ENCODE results near the gene MOCS2. TPM values are rescaled to one million over a fixed set of nuclear protein-coding genes. Genes with fewer than 3 reads are reported as not detected.
A peak's percentile ranks its signal among the peaks of the same experiment; 100 is the strongest.

The MOCS2 gene
- total RNA-seq, 4 donors from 2014 or later, result 37.8 to 47.6 (median 42.6) TPM

GRCh38 chr5:53080271-53080670 lies 29.3 kb downstream of the MOCS2 start:
- 90 to 94% methylated on average over 4 of the region's 4 CpGs for WGBS, 2 donors
- Histone ChIP-seq H3K4me1 (peaks cover 0 to 23% (median 0%) of the 10 kb centered on the region in 4 donors), H3K36me3 (peaks cover 0 to 22% (median 6%) of the 10 kb centered on the region in 3 donors), H3K27me3 (no peaks in the 10 kb centered on the region), H3K27ac (no peak overlapping the region), H3K4me3 (no peak overlapping the region), H3K9me3 (no peaks in the 10 kb centered on the region)
- TF ChIP-seq CTCF (IDR thresholded peaks at IDR 0.05), result no peak
- TF ChIP-seq POLR2A (IDR thresholded peaks at IDR 0.05), result no peak
- no peak for TF ChIP-seq EP300 (IDR thresholded peaks at IDR 0.05)
- no peak for DNase-seq (ENCODE audit: low spot score in 2 of 2)

GRCh38 chr5:53076014-53076583 lies 33.5 kb downstream of the MOCS2 start:
- no peak for DNase-seq (ENCODE audit: low spot score in 2 of 2)
- 59 to 61% methylated on average over 2 of the region's 2 CpGs for WGBS, 2 donors
- Histone ChIP-seq H3K36me3 (peaks cover 0 to 23% (median 7%) of the 10 kb centered on the region in 3 donors), H3K4me1 (peaks cover 0 to 22% (median 3%) of the 10 kb centered on the region in 4 donors), H3K9me3 (no peaks in the 10 kb centered on the region), H3K27me3 (no peaks in the 10 kb centered on the region), H3K27ac (no peak overlapping the region), H3K4me3 (no peak overlapping the region)
- TF ChIP-seq POLR2A (IDR thresholded peaks at IDR 0.05) (no peak), CTCF (IDR thresholded peaks at IDR 0.05) (no peak), EP300 (IDR thresholded peaks at IDR 0.05) (no peak)

- TF ChIP-seq CTCF (IDR thresholded peaks at IDR 0.05) (no peak), POLR2A (IDR thresholded peaks at IDR 0.05) (no peak), EP300 (IDR thresholded peaks at IDR 0.05) (no peak)
- peaks cover 0 to 22% (median 3%) of the 10 kb centered on the region in 4 donors for H3K4me1 ChIP-seq
- WGBS, 2 donors, result 30 to 44% methylated on average over 2 of the region's 2 CpGs
- H3K36me3 ChIP-seq, result peaks cover 0 to 10% (median 7%) of the 10 kb centered on the region in 3 donors
- no peak overlapping the region for H3K4me3 ChIP-seq
- H3K9me3 ChIP-seq, result no peaks in the 10 kb centered on the region
- H3K27ac ChIP-seq, result no peak overlapping the region
- DNase-seq (ENCODE audit: low spot score in 2 of 2), result no peak
- no peaks in the 10 kb centered on the region for H3K27me3 ChIP-seq
Observed at GRCh38 chr5:53073348-53073747, 36.2 kb downstream of the MOCS2 start.

GRCh38 chr5:53071738-53072137 lies 37.8 kb downstream of the MOCS2 start:
- H3K4me3 ChIP-seq, result no peak overlapping the region
- H3K4me1 ChIP-seq, result peaks cover 0 to 22% (median 3%) of the 10 kb centered on the region in 4 donors
- no peaks in the 10 kb centered on the region for H3K9me3 ChIP-seq
- WGBS, 2 donors, result 37 to 52% methylated on average over 2 of the region's 2 CpGs
- H3K36me3 ChIP-seq, result peaks cover 0 to 10% (median 7%) of the 10 kb centered on the region in 3 donors
- no peaks in the 10 kb centered on the region for H3K27me3 ChIP-seq
- no peak for DNase-seq (ENCODE audit: low spot score in 2 of 2)
- peak overlapping the region in 1 of 4 donors; percentile 45 for H3K27ac ChIP-seq
- TF ChIP-seq EP300 (IDR thresholded peaks at IDR 0.05), result no peak
- no peak for TF ChIP-seq POLR2A (IDR thresholded peaks at IDR 0.05)
- no peak for TF ChIP-seq CTCF (IDR thresholded peaks at IDR 0.05)

DNA sequence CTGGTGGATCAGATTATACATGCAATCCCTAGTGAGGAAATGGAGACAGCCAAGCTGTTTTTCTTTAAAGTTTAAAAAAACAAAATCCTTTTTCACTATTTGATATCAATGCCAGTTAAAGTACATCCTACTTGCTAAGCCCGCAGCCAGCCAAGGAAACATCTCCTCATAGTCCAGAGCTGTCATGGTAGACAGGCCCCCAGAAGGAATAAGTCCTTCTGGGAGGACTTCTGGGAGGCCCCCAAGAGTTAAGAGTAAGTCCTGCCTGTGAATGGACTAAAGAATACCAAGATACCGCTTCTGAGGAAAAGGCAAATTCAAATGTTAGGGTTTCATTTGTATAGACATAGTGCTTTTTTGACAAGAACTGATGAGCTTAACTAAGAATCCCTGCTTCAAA lies 38.3 kb downstream of the MOCS2 start:
- no peak for TF ChIP-seq POLR2A (IDR thresholded peaks at IDR 0.05)
- TF ChIP-seq EP300 (IDR thresholded peaks at IDR 0.05), result no peak
- no peak for TF ChIP-seq CTCF (IDR thresholded peaks at IDR 0.05)
- Histone ChIP-seq H3K9me3 (no peaks in the 10 kb centered on the region), H3K4me1 (peaks cover 0 to 22% (median 3%) of the 10 kb centered on the region in 4 donors), H3K4me3 (no peak overlapping the region), H3K27ac (peak overlapping the region in 1 of 4 donors; percentile 45), H3K36me3 (peaks cover 0 to 10% (median 7%) of the 10 kb centered on the region in 3 donors), H3K27me3 (no peaks in the 10 kb centered on the region)
- WGBS, 2 donors, result 53 to 64% methylated on average over 2 of the region's 2 CpGs
- no peak for DNase-seq (ENCODE audit: low spot score in 2 of 2)

Data from tibial nerve (tissue), 4 donors.